Measurements from ENCODE around the gene PARD6G. TPM values are rescaled to one million over a fixed set of nuclear protein-coding genes. Genes with fewer than 3 reads are reported as not detected.

PARD6G gene
- total and polyA plus RNA-seq, 2 of the 13 experiments (the other 11 are each of a cell fraction or from before 2014, with no cell fraction given), result 3.6 to 7.4 TPM

GRCh38 chr18:80231616-80232015 is 15.7 kb downstream of the PARD6G start (continued):
- no peak for TF ChIP-seq GMEB2 (CRISPR knock-in tag; IDR thresholded peaks at IDR 0.05; ENCODE audit: low read depth)
- TF ChIP-seq HNF4A (CRISPR knock-in tag; IDR thresholded peaks at IDR 0.05), result no peak
- no peak for TF ChIP-seq THAP7 (CRISPR knock-in tag; IDR thresholded peaks at IDR 0.05)
- no peak for TF ChIP-seq HMGXB4 (CRISPR knock-in tag; IDR thresholded peaks at IDR 0.05; ENCODE audit: borderline replicate concordance in 1 of 2, low read depth in 1 of 2)
- TF ChIP-seq THRA (CRISPR knock-in tag; IDR thresholded peaks at IDR 0.05; ENCODE audit: borderline replicate concordance), result no peak
- TF ChIP-seq ZNF841 (CRISPR knock-in tag; IDR thresholded peaks at IDR 0.05; ENCODE audit: borderline replicate concordance), result no peak
- TF ChIP-seq ZNF781 (CRISPR knock-in tag; IDR thresholded peaks at IDR 0.05; ENCODE audit: borderline replicate concordance, not compliant biosample characterization), result no peak
- no peak for TF ChIP-seq CHD2 (IDR thresholded peaks at IDR 0.05; ENCODE audit: low read depth, low read length)
- no peak for TF ChIP-seq SMARCC2 (IDR thresholded peaks at IDR 0.05)
- TF ChIP-seq ZNF83 (CRISPR knock-in tag; IDR thresholded peaks at IDR 0.05; ENCODE audit: borderline replicate concordance), result no peak

All from HepG2 (cell line).